Measurements from ENCODE around the gene SLC7A8.
"Not testable (repeated sequence)": the region's sequence is repeated elsewhere in the genome, so short reads cannot be mapped to it uniquely, and the experiment has no call there.

Gene SLC7A8

GRCh38 chr14:23107620-23108019 is 75.8 kb downstream of the SLC7A8 start:
- not testable (repeated sequence) for H2BK12ac ChIP-seq (ENCODE audit: low read length); H2BK120ac ChIP-seq (ENCODE audit: low read depth, low read length); H2BK5ac ChIP-seq (ENCODE audit: low read length); H3K4ac ChIP-seq (ENCODE audit: low read length); H2BK15ac ChIP-seq (ENCODE audit: low read length); H3K4me1 ChIP-seq (ENCODE audit: control insufficient read depth in 2 of 2, insufficient read depth in 1 of 2, low read depth in 1 of 2, low read length in 2 of 2); H3K9me3 ChIP-seq (replicated peaks in 1 of 2; ENCODE audit: control insufficient read depth in 2 of 2, insufficient read depth in 1 of 2, low read depth in 1 of 2, low read length in 2 of 2); H3K79me1 ChIP-seq (ENCODE audit: low read depth, low read length); H3K27ac ChIP-seq (replicated peaks; ENCODE audit: low read length); H2AK5ac ChIP-seq (ENCODE audit: low read depth, low read length); H3K23ac ChIP-seq (ENCODE audit: low read depth, low read length, poor library complexity); H2AFZ ChIP-seq (ENCODE audit: low read length); H3K9ac ChIP-seq (ENCODE audit: low read depth, low read length, poor library complexity); H3K14ac ChIP-seq (ENCODE audit: low read length); H4K91ac ChIP-seq (ENCODE audit: low read depth, low read length, poor library complexity); H3K4me2 ChIP-seq (ENCODE audit: insufficient read depth, low read length, poor library complexity, severe bottlenecking); H3K18ac ChIP-seq (ENCODE audit: low read length); H3K4me3 ChIP-seq (ENCODE audit: low read length in 2 of 2); DNase-seq (ENCODE audit: low spot score); H3K36me3 ChIP-seq (replicated peaks in 1 of 2; ENCODE audit: control insufficient read depth in 2 of 2, insufficient read depth in 2 of 2, low read length in 2 of 2); H4K8ac ChIP-seq (ENCODE audit: low read depth, low read length)
- no CpG with 5 or more reads among the region's 5 CpGs for WGBS, 2 donors (ENCODE audit: extremely low coverage in 2 of 2, insufficient read length in 2 of 2, insufficient replicate concordance in 1 of 2)
- peaks cover 0 to 12% (median 0%) of the 10 kb centered on the region in 3 experiments for H3K27me3 ChIP-seq (ENCODE audit: control insufficient read depth in 3 of 3, insufficient read depth in 3 of 3, low read depth in 1 of 3, low read length in 3 of 3)

- H3K4me2 ChIP-seq (ENCODE audit: insufficient read depth, low read length, poor library complexity, severe bottlenecking) = no peak overlapping the region
- peaks cover 0 to 2% of the 10 kb centered on the region in 2 donors for H3K9me3 ChIP-seq (replicated peaks in 1 of 2; ENCODE audit: control insufficient read depth in 2 of 2, insufficient read depth in 1 of 2, low read depth in 1 of 2, low read length in 2 of 2)
- H2BK5ac ChIP-seq (ENCODE audit: low read length) = no peak overlapping the region
- no peak overlapping the region for H3K14ac ChIP-seq (ENCODE audit: low read length)
- H3K36me3 ChIP-seq (replicated peaks in 1 of 2; ENCODE audit: control insufficient read depth in 2 of 2, insufficient read depth in 2 of 2, low read length in 2 of 2) = no peaks in the 10 kb centered on the region
- H3K4me1 ChIP-seq (ENCODE audit: control insufficient read depth in 2 of 2, insufficient read depth in 1 of 2, low read depth in 1 of 2, low read length in 2 of 2) = no peaks in the 10 kb centered on the region
- no peak overlapping the region for H4K91ac ChIP-seq (ENCODE audit: low read depth, low read length, poor library complexity)
- H2BK15ac ChIP-seq (ENCODE audit: low read length) = no peak overlapping the region
- H3K18ac ChIP-seq (ENCODE audit: low read length) = no peak overlapping the region
- H3K23ac ChIP-seq (ENCODE audit: low read depth, low read length, poor library complexity) = no peak overlapping the region
- no peak overlapping the region for H2AFZ ChIP-seq (ENCODE audit: low read length)
- no peak overlapping the region for H2BK120ac ChIP-seq (ENCODE audit: low read depth, low read length)
- H4K8ac ChIP-seq (ENCODE audit: low read depth, low read length) = no peak overlapping the region
- DNase-seq (ENCODE audit: low spot score) = no peak
- no peaks in the 10 kb centered on the region for H3K79me1 ChIP-seq (ENCODE audit: low read depth, low read length)
- peaks cover 0 to 12% (median 0%) of the 10 kb centered on the region in 3 experiments for H3K27me3 ChIP-seq (ENCODE audit: control insufficient read depth in 3 of 3, insufficient read depth in 3 of 3, low read depth in 1 of 3, low read length in 3 of 3)
- H3K27ac ChIP-seq (replicated peaks; ENCODE audit: low read length) = no peak overlapping the region
- no peak overlapping the region for H3K4ac ChIP-seq (ENCODE audit: low read length)
- no peak overlapping the region for H2AK5ac ChIP-seq (ENCODE audit: low read depth, low read length)
- no peak overlapping the region for H3K9ac ChIP-seq (ENCODE audit: low read depth, low read length, poor library complexity)
- no peak overlapping the region for H3K4me3 ChIP-seq (ENCODE audit: low read length in 2 of 2)
- no peak overlapping the region for H2BK12ac ChIP-seq (ENCODE audit: low read length)
Observed at GRCh38 chr14:23106747-23107045, 76.8 kb downstream of the SLC7A8 start.

DNA sequence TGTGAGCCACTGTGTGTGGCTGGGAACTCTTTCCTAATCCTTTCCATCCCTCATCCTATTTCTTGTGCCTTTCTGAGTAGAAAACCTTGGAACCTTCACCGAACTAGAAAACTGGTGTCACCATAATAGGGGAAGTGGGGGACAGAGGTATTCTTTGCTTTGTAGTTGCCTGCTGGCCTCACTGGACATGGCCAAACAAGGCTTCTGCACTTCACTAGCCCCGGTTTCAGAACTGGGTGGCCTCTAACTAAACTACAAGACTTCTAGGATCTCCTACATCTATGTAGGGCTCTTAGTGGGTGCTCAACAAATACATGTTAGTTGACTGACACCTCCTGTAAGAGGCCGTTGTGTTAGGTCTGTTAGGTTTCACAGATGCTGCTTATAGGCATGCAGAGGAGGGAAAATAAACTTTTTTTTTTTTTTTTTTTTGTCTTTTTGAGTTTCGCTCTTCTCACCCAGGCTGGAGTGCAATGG is 78.1 kb downstream of the SLC7A8 start:
- H2AK5ac ChIP-seq (ENCODE audit: low read depth, low read length) = no peak overlapping the region
- no peak for DNase-seq (ENCODE audit: low spot score)
- no peak overlapping the region for H3K27ac ChIP-seq (replicated peaks; ENCODE audit: low read length)
- H3K18ac ChIP-seq (ENCODE audit: low read length) = no peak overlapping the region
- no peak overlapping the region for H3K4ac ChIP-seq (ENCODE audit: low read length)
- H3K9me3 ChIP-seq (replicated peaks in 1 of 2; ENCODE audit: control insufficient read depth in 2 of 2, insufficient read depth in 1 of 2, low read depth in 1 of 2, low read length in 2 of 2) = peaks cover 0 to 2% of the 10 kb centered on the region in 2 donors
- no peak overlapping the region for H4K91ac ChIP-seq (ENCODE audit: low read depth, low read length, poor library complexity)
- no peak overlapping the region for H2BK12ac ChIP-seq (ENCODE audit: low read length)
- no peak overlapping the region for H2BK15ac ChIP-seq (ENCODE audit: low read length)
- WGBS, 2 donors (ENCODE audit: extremely low coverage in 2 of 2, insufficient read length in 2 of 2, insufficient replicate concordance in 1 of 2) = no CpG with 5 or more reads among the region's 4 CpGs
- peaks cover 0 to 3% (median 0%) of the 10 kb centered on the region in 3 experiments for H3K27me3 ChIP-seq (ENCODE audit: control insufficient read depth in 3 of 3, insufficient read depth in 3 of 3, low read depth in 1 of 3, low read length in 3 of 3)
- no peak overlapping the region for H2BK5ac ChIP-seq (ENCODE audit: low read length)
- H3K79me1 ChIP-seq (ENCODE audit: low read depth, low read length) = no peaks in the 10 kb centered on the region
- no peak overlapping the region for H3K23ac ChIP-seq (ENCODE audit: low read depth, low read length, poor library complexity)
- no peaks in the 10 kb centered on the region for H3K36me3 ChIP-seq (replicated peaks in 1 of 2; ENCODE audit: control insufficient read depth in 2 of 2, insufficient read depth in 2 of 2, low read length in 2 of 2)
- no peak overlapping the region for H3K14ac ChIP-seq (ENCODE audit: low read length)
- no peak overlapping the region for H2BK120ac ChIP-seq (ENCODE audit: low read depth, low read length)
- no peak overlapping the region for H3K4me2 ChIP-seq (ENCODE audit: insufficient read depth, low read length, poor library complexity, severe bottlenecking)
- no peak overlapping the region for H4K8ac ChIP-seq (ENCODE audit: low read depth, low read length)
- H3K9ac ChIP-seq (ENCODE audit: low read depth, low read length, poor library complexity) = no peak overlapping the region
- no peak overlapping the region for H2AFZ ChIP-seq (ENCODE audit: low read length)
- H3K4me3 ChIP-seq (ENCODE audit: low read length in 2 of 2) = no peak overlapping the region
- H3K4me1 ChIP-seq (ENCODE audit: control insufficient read depth in 2 of 2, insufficient read depth in 1 of 2, low read depth in 1 of 2, low read length in 2 of 2) = no peaks in the 10 kb centered on the region

DNA sequence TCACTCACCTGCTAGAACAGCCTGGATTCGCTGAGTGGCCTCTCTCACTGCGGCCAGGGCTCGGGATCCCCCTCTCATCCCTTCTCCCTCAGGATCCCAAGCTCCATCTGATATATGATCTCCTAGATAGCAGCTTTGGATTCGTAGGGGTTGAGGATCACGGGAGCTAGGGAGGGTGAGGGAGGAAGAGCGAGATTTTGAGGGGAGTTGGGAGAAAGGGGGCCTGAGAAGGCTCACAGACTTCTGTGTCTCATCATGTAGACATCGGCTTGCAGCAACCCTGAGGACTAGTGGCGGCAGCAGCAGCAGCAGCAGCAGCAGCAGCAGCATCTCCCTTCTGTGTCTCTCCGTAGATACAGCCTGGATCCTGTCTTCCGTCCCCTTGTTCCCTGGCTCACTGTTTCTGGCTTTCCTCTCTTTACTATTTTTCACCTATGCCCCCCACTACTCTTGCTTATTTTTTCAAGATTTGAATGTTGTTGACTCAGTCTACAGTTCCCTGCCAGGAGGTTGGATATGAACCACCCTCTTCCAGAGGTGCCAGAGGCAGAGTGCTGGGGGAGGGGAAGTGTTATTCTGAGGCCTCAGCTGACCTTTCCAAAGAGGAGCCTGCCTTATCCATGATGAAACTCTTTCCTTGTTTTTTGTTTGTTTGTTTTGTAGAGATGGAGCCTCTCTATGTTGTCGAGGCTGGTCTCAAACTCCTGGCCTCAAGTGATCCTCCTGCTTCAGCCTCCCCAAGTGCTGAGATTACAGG is 78.7 kb downstream of the SLC7A8 start, which contains the start of gene CIROP:
Gene CIROP (minus strand): TSS at position 399 of the 757 bp plus-strand sequence. CDS start 69 bp downstream, at position 330.
- H3K4me1 ChIP-seq (ENCODE audit: control insufficient read depth in 2 of 2, insufficient read depth in 1 of 2, low read depth in 1 of 2, low read length in 2 of 2) = no peaks in the 10 kb centered on the region
- no peak within 1 kb of the TSS for H3K23ac ChIP-seq (ENCODE audit: low read depth, low read length, poor library complexity)
- no peak within 1 kb of the TSS for H3K27ac ChIP-seq (replicated peaks; ENCODE audit: low read length)
- no peak within 1 kb of the TSS for H3K14ac ChIP-seq (ENCODE audit: low read length)
- H2AFZ ChIP-seq (ENCODE audit: low read length) = peak within 1 kb of the TSS; percentile 77
- peaks cover 0 to 2% of the 10 kb centered on the region in 2 donors for H3K9me3 ChIP-seq (replicated peaks in 1 of 2; ENCODE audit: control insufficient read depth in 2 of 2, insufficient read depth in 1 of 2, low read depth in 1 of 2, low read length in 2 of 2)
- H3K9ac ChIP-seq (ENCODE audit: low read depth, low read length, poor library complexity) = no peak within 1 kb of the TSS
- no peak within 1 kb of the TSS for H2BK5ac ChIP-seq (ENCODE audit: low read length)
- H3K4me3 ChIP-seq (ENCODE audit: low read length in 2 of 2) = no peak within 1 kb of the TSS
- no peak within 1 kb of the TSS for H2BK120ac ChIP-seq (ENCODE audit: low read depth, low read length)
- no peaks in the 10 kb centered on the region for H3K27me3 ChIP-seq (ENCODE audit: control insufficient read depth in 3 of 3, insufficient read depth in 3 of 3, low read depth in 1 of 3, low read length in 3 of 3)
- H2AK5ac ChIP-seq (ENCODE audit: low read depth, low read length) = no peak within 1 kb of the TSS
- no peak within 1 kb of the TSS for H3K18ac ChIP-seq (ENCODE audit: low read length)
- H2BK15ac ChIP-seq (ENCODE audit: low read length) = no peak within 1 kb of the TSS
- H4K91ac ChIP-seq (ENCODE audit: low read depth, low read length, poor library complexity) = no peak within 1 kb of the TSS
- H3K79me1 ChIP-seq (ENCODE audit: low read depth, low read length) = no peaks in the 10 kb centered on the region
- H3K4me2 ChIP-seq (ENCODE audit: insufficient read depth, low read length, poor library complexity, severe bottlenecking) = no peak within 1 kb of the TSS
- no peak within 1 kb of the TSS for H4K8ac ChIP-seq (ENCODE audit: low read depth, low read length)
- no peak for DNase-seq (ENCODE audit: low spot score)
- no peak within 1 kb of the TSS for H3K4ac ChIP-seq (ENCODE audit: low read length)
- no peak within 1 kb of the TSS for H2BK12ac ChIP-seq (ENCODE audit: low read length)
- H3K36me3 ChIP-seq (replicated peaks in 1 of 2; ENCODE audit: control insufficient read depth in 2 of 2, insufficient read depth in 2 of 2, low read length in 2 of 2) = peaks cover 0 to under 1% of the 10 kb centered on the region in 2 donors
- WGBS, 2 donors (ENCODE audit: extremely low coverage in 2 of 2, insufficient read length in 2 of 2, insufficient replicate concordance in 1 of 2) = no CpG with 5 or more reads among the region's 11 CpGs

Data from neuronal stem cell (in vitro differentiated cells).